NCI-H1048 (cell line): ENCODE results near the gene PEAK1.

Experiments
- DNase-seq: peaks from one replicate; lab custom pipeline; 2025; lab: John Stamatoyannopoulos, UW

Gene PEAK1, protein sequence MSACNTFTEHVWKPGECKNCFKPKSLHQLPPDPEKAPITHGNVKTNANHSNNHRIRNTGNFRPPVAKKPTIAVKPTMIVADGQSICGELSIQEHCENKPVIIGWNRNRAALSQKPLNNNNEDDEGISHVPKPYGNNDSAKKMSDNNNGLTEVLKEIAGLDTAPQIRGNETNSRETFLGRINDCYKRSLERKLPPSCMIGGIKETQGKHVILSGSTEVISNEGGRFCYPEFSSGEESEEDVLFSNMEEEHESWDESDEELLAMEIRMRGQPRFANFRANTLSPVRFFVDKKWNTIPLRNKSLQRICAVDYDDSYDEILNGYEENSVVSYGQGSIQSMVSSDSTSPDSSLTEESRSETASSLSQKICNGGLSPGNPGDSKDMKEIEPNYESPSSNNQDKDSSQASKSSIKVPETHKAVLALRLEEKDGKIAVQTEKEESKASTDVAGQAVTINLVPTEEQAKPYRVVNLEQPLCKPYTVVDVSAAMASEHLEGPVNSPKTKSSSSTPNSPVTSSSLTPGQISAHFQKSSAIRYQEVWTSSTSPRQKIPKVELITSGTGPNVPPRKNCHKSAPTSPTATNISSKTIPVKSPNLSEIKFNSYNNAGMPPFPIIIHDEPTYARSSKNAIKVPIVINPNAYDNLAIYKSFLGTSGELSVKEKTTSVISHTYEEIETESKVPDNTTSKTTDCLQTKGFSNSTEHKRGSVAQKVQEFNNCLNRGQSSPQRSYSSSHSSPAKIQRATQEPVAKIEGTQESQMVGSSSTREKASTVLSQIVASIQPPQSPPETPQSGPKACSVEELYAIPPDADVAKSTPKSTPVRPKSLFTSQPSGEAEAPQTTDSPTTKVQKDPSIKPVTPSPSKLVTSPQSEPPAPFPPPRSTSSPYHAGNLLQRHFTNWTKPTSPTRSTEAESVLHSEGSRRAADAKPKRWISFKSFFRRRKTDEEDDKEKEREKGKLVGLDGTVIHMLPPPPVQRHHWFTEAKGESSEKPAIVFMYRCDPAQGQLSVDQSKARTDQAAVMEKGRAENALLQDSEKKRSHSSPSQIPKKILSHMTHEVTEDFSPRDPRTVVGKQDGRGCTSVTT (N-terminal part only)

DNA sequence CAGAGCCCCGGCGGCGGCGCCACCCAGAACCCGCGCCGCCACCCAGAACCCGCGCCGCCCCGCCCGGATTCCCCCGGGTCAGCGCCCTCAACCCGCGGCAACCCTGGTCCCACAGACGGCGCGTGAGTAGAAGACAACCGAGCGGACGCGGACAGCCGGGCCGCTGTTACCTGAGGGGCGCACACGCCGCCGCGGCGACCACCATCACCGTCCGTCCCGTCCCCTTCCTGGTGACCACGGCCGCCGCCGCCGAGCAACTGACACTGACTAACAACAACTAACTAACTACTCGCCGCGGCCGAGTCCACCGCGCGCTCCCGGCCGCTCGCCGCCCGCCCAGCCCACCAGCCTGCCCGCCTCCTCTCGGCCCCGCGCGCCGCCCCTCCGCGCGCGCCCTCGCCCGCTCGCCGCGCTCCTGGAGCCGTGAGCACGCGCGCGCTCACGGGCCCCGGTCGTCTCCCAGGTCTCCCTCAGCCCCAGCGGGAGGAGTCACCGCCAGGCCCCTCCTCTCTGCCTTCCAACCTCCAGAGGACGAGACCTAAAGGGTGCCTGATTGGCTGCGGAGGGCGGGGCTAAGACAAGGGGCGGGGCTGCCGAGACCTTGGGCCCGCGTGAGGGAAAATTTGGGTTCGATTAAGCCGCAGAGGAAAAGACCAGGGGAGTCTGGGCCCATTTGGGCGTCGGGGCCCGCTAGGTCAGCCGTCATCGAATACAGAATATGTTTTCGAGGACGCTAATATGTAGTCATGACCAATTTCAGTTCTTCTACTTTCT, at the start of gene PEAK1:
Gene PEAK1, minus strand, starts transcription at position 269 of the 774 bp plus-strand sequence. CDS start 238,178 bp downstream, outside the sequence.
- peak; percentile 92 for DNase-seq

DNA sequence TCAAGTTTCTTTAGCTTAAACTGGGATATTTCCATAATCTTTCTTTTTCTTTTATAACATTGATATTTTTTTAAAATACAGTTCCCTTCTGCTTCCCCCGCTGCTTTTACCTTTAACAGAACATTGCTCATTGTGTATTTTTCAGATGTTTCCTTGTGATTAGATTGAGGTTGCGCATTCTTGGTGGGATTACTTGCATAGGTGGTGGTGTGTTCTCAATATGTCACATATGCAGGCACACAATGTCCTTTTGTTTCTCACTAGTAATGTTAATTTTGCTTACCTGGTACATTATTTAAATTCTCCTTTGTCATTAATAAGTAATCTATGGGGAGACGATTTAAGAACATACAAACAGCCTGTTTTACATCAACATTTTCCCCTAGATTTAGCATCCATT, 49.0 kb upstream of the PEAK1 start:
- DNase-seq = no peak

DNA sequence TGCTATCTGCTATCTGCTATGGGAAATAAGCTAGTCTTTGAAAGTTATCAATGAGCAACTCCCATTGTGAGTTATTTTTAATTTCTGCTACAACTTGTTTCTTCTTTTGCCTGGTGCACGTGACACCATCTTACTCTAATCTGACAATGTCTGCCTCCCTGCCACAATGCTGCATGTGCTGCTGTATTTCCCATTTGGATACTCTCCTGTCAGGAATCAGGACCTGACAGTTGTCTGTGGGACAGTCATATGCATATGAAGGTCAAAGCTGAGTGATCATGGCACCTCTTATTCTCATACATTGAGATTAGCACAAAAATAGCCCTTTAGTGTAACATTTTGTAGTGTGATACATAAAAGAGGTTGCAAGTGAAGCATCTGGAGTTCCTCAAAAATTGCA, 46.6 kb upstream of the PEAK1 start:
- no peak for DNase-seq

DNA sequence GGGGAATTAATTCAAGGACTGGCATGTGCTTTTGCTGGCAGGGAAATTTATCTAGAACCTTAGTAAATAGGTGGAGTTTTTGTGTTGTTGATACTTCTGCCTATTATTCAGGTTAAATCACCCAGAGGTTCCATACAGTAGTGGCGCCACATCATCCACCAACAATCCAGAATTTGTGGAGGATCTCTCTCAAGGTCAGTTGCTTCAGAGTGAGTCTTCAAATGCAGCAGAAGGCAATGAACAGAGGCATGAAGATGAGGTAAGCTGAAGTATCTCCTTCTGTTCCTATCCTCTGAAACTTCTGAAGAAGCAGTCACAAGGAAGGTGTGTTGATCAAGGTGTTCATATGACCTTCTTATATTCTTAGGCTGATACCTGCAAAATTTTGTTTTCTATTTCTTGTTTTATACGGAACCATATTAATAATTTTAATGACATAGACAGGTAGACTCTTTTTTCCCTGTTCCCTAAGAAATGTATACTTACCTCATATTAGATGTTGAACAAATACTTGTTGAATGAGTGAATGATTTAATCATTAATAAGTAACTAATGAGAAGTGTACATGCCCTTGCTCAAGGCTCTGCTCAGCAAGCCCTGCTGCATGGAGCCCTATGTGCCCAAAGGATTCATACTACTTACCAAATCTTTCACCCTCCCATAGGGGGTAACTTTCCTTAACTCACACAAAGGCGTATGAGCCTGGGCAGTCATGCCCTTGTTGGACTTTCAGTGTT, 44.4 kb upstream of the PEAK1 start:
- no peak for DNase-seq

DNA sequence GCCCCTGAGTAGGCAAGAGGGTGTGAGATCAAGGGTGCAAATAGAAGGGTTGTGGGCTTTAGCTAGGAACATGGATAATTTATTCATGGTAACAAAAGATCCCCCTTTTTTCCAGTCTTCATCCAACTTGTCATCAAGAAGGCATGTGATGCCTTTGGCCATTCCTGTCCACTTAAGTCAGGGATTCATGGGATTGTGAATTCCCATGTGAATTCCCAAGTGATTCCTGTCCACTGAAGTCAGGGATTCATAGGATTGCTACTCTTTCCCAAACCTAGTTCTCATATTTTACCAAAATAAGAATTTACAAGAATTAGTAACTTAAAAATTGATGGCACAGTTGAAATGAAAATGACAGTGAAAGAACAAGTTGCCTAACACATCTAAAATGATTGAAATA, 41.6 kb upstream of the PEAK1 start:
- no peak for DNase-seq

DNA sequence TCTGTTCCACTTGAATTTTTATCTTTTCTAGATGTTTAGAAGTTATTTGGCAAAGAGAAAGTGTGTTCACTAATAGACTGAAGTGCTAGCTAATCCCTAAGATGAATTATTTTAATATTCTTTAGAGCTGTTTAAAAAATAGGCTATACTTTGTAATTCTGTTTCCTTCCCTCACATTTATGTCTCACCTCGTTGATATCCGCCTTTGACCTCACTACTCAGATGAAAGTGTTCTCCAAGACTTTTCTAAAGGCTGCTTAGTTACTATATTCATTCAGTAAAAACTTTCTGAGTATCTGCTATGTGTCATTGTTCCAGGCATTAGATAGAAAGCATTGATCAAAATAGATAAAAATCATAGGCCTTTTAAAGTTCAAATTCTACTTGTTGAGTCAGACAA, 39.1 kb upstream of the PEAK1 start:
- no peak for DNase-seq

DNA sequence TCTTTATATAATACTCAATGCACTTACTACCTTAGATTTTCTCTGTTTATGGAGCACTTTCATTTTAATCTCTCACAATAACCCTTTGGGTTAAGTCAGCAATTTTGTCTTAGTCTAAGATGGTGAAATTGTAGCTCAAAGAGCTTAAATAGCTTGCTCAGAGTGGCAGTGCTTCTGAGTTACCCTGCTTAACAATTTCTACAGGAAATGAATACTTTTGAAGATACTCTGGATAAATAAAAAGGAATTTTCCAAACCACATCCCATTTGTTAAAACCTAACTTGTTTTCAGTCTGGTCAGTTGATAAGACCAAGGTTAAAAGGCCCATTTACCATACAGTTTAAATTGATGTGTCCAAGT, 38.0 kb upstream of the PEAK1 start:
- DNase-seq = no peak

DNA sequence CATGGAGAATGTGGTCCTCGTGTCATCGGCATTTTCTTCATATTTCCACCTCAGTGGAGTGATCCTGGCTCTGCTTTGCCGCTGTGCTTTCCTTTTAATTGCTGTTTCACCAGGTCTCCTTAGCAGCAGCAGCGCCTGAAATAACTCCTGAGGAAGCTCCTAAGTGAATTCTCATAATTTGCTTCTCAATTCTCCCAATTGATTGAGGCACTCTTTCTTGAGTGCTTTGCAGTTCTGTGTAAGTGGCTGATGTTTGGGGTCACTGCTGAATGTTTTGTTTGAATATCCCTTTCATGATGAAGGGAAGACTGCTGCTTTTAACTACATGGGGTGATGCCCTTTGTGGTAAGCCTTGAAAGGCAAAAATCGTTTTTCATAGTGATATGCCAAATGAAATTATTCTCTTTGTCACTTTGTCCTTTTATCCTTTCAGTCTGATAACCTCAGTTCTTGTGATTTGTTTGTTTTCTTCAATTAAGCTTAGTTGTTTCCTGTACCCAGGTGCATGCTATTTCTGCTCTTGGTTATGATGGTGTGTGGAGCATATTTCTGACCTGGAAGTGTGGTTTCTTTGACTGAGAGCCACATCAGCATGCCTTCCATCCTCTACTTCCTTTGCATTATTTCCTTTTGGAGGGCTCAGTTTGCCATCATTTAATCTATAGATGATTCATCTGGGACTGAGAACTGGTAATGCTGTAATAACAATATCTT, 37.4 kb upstream of the PEAK1 start:
- no peak for DNase-seq

DNA sequence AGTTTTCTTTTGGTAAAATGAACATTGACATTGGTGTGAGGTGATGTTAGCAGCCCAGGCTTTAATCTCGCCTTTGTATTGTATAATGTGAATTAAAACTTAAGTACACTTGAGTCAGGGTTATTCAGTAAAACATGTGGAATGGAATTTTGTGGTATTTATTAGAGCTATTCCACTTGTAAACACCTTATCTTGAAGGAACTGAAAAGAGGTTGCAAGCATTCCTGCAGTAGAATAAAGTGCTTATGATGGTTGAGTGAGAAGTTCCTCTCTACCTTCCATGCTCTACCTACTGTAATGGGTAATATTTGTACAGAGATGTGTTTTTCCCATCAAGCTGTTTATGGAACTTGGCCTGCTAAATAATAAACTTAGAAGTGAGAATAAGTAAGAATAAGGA, 36.8 kb upstream of the PEAK1 start:
- no peak for DNase-seq

DNA sequence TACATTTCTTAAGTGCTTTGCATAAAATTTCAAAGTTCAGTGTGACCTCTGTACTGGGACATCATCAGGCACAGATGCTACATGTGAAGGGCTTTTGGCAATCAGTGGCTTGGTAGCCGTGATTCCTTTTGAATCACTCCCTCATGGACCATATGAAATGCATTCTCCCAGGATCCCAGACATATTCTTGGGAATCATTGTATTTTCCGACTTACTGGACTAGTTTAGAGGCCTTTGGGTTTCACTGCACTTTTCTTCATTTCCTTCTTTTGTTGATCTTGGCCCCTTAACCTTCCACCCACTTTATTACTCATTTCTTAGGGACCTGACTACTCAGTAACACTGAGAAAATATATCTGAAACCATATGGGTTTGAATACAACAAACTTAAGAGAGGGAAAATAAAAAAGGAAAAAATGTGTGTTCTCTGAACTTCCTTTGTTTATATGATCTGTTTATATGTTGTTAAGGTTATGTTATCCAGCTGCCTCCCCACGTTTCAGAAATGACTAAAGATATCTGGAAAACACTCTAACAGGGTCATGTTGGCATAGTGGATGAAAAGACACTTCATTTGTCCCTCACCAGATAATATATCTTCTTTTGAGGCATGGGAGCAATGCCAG, 35.9 kb upstream of the PEAK1 start:
- DNase-seq = no peak

DNA sequence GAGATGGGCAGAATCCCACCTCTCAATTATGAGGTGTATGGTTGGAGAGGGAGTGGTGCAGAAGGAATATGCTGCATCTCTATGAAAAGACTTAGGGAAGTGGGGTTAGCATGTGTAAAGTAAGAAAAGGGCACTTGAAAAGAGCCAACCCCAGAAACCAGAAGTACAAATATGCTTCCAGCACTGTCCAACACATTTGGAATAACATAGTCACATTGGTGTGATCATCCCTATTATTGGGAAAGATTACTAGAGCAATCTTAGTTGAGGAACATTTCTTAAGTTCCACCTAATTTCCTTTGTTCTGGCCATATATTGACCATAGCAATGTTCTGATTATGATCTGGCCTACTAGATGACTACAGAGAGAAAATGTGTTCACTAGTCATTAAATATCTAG, 35.0 kb upstream of the PEAK1 start:
- no peak for DNase-seq

DNA sequence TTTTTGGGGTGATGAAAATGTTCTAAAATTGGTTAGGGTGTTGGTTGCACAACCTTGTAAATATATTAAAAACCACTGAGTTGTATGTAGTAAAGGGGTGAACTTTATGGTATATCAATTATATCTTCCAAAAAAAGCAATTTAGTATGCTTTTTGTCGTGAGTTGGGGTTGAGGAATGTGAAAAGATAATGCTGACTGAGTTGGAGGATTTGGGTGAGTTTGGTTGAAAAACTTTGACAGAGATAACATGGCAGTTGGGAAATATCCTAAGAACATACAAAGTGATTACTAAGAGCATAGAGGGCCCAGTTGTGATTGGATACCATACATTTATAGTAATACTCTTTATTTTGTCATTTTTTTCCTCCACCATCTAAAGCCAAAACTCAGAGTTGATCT, 34.4 kb upstream of the PEAK1 start:
- DNase-seq = no peak

DNA sequence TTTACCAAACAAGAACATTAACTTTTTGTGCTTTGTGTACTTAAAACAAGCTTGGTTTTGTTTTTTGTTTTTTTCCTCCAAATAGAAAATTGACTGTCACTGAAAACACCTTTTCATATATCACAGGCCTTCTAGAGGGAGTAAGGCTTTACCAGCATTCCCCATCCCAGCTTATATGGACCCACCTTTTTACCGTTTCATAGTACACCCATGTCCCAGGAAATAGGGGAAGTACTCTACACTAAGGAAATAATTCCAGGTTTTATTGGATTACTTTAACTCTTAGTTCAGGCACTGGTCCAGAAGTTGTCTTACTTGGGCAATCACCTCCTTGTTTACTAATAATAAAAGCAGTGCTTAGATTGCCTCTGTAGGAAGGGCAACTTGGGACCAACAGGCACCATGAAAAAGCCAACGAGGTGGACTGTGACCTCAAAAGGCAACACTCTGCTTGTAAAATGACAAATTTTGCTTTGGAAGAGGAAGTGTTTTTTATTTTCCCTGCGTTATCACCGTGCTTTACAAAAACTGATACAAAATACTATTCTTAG, 27.0 kb upstream of the PEAK1 start:
- DNase-seq = no peak

DNA sequence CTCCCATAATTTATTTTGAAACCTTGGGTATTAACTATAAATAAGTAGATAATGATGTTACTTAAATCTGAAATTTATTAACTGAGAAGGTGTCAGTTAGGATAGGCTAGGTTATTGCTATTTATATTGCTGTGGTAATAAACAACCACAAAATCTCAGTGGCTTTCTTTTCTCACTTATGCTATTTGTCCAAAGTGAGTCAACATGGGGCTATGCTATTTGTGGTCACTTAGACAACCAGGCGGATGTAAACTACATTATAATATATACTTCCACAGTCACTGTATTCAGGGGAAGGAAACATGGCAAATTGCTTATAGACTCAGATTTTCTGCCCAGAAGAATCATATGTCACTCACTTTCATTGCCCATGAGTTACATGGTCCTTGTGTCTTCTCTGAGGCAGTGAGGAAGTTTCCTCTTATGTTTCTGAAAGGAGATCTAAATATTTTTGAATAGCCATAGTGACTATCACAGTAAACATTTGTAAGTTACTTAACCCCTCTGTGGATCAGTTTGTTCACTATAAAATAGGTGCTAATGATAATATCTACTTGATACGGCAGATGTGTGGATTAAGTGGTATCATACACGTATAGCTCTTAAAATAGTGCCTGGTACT, 20.6 kb upstream of the PEAK1 start:
- DNase-seq = no peak

DNA sequence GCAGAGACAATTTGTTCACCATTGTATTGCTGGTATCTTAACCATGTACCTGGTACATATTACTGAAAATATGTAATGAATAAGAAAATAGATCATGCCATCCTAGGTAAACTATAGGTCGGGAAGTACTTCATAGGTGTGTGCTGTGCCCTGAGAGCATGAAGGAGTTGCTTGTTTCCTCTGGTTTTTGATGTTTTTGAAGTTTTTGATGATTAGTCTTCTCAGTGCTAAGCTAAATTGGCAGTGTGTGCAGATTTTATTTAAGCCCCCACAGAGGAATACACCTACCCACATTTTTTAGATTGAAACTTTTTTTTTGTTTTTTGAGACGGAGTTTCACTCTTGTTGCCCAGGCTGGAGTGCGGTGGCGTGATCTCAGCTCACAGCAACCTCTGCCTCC, 17.4 kb upstream of the PEAK1 start:
- no peak for DNase-seq

DNA sequence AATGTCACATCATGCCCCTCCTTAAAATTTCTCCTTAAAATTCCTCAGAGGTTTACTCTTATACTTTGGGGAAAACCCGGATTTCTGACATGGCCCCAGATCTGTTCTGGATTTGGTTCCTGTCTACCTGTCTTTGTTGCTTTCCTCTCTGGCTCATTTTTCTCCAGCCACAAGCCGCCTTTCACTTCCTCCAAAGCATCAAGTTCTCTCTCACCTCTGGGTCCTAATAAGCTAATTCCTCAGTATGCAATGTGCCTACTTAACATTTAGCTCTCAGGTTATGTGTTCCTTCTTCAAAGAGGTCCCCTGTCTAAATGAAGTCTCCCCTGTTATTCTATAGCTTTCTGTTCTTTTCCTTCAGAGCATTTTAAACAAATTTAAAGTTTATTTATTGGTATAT, 16.9 kb upstream of the PEAK1 start:
- DNase-seq = no peak

DNA sequence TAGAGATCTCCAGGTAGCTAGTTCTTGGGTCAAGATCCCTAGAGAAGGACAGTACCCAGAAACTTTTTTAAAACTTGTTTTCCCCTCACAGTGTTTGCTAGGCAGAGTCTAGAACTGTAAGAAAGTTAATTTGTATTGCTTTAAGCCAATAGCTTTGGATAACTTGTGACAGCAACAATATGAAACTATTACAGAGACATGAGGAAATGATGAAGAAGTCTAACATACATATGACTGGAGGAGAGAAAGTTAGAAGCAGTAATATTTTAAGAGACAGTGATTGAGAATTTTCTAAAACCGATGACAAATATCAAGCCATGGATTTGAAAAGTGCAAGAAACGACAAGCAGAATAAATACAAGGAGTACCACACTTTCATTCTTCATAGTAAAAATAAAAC, 10.7 kb upstream of the PEAK1 start:
- no peak for DNase-seq

DNA sequence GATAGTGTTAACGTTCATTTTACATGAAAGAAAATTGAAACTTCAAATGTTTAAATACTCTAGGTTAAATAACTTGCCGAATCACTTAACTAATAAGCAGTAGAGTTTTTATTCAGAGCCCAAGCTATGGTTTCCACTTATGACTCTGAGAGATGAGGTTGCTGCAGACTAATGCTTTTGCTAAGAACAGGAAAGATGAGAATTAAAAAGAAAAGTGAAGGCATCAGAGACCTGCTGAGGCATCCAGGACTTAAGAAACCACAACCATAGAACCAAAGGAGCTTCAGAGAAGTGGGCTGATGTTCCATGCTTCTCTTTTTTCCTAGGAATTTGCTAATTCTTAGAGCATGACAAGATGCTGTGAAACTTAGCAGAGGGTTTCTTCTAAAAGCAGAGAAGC, 10.3 kb upstream of the PEAK1 start:
- no peak for DNase-seq

DNA sequence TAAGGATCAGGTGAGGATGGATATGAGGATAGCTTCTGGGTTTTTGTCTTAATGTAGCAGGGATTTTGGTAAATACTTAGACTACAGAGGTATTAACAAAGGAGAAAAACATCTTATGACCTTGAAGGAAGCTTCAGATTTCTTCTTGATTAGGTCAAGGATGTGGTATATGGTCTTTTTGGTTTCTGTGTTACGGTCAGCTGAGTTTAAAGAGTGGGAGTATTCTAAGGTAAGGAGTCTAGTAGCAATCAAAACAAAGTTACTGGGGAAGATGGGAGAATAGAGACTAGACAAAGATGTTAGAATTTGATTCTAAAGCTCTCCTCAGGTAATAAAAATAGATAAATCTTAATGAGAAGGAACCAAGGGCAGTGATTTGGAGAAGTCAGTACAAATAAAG, 7.0 kb upstream of the PEAK1 start:
- no peak for DNase-seq

DNA sequence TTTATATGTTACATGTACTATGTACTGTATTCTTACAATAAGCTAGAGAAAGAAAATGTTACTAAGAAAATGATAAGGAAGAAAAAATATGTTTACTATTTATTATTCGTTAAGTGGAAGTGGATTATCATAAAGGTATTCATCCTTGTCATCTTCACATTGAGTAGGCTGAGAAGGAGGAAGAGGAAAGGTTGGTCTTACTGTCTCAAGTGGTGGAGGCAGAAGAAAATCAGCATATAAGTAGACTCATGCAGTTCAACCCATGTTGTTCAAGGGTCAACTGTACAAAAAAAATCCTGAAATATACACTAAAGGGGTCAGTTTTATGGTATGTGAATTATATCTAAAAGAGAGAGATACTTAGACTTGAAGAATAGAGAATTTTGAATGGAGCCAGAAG, 6.5 kb upstream of the PEAK1 start:
- DNase-seq = no peak
